HepG2 (cell line): Measurements from ENCODE around the gene DLG1.

Source experiments
- BORCS8-MEF2B ChIP-seq: sonication (generic); formaldehyde crosslinking; IDR thresholded peaks from 2 replicates; pipeline ENCODE4 v1.8.0; 2022; ENCODE audit warnings: mild to moderate bottlenecking, missing genetic modification reagents
- FOXK2 ChIP-seq: fragments of 450-650 bp; IDR thresholded peaks from 2 replicates; pipeline ENCODE4 v1.6.1; 2016
- GMEB2 ChIP-seq: IDR thresholded peaks from 2 replicates; pipeline ENCODE4 v1.6.1; 2016; ENCODE audit warnings: missing biosample characterization, missing genetic modification reagents, low read depth
- HES4 ChIP-seq: sonication (generic); formaldehyde crosslinking; IDR thresholded peaks from 2 replicates; pipeline ENCODE4 v1.9.0; 2021; ENCODE audit warnings: mild to moderate bottlenecking, missing genetic modification reagents, borderline replicate concordance
- MAF1 ChIP-seq: sonication (generic); formaldehyde crosslinking; IDR thresholded peaks from 2 replicates; pipeline ENCODE4 v1.5.0; 2020; ENCODE audit warnings: missing genetic modification reagents, borderline replicate concordance
- NPAS2 ChIP-seq: sonication (generic); formaldehyde crosslinking; IDR thresholded peaks from 2 replicates; pipeline ENCODE4 v1.8.0; 2022; ENCODE audit warnings: mild to moderate bottlenecking, missing genetic modification reagents, borderline replicate concordance
- POLR2A ChIP-seq, 2 experiments: IDR thresholded peaks; 2 replicates each; pipeline ENCODE4 v1.6.1; 2011; ENCODE audit warnings: low read depth in 2 of 2, low read length in 2 of 2, mild to moderate bottlenecking in 1 of 2, moderate library complexity in 1 of 2; ENCODE audit not compliant: insufficient read depth in 1 of 2
- SP1 ChIP-seq, 2 experiments: fragments of 450-650 bp in 1 of 2; sonication (generic) in 1 of 2; formaldehyde crosslinking in 1 of 2; IDR thresholded peaks; 2 replicates each; pipeline versions ENCODE4 v1.4.0 to v1.6.1; 2016 to 2020; ENCODE audit warnings: missing genetic modification reagents in 1 of 2
- SP4 ChIP-seq: sonication (generic); formaldehyde crosslinking; IDR thresholded peaks from 2 replicates; pipeline ENCODE4 v1.8.1; 2023; ENCODE audit warnings: mild to moderate bottlenecking, missing genetic modification reagents
- TAF1 ChIP-seq: sonication (generic); formaldehyde crosslinking; IDR thresholded peaks from 2 replicates; pipeline ENCODE4 v1.4.0; 2020; ENCODE audit warnings: missing genetic modification reagents
- ZBTB3 ChIP-seq: sonication (generic); formaldehyde crosslinking; IDR thresholded peaks from 2 replicates; pipeline ENCODE4 v1.4.0; 2020; ENCODE audit warnings: low read depth, mild to moderate bottlenecking, moderate library complexity, missing genetic modification reagents, borderline replicate concordance

GRCh38 chr3:197329382-197329781, 31.0 kb upstream of the DLG1 start:
- no peak for TF ChIP-seq NPAS2 (CRISPR knock-in tag)
- no peak for TF ChIP-seq TAF1
- TF ChIP-seq SP1 (IDR thresholded peaks at IDR 0.05) = no peak
- no peak for TF ChIP-seq SP1 (CRISPR knock-in tag; IDR thresholded peaks at IDR 0.05)
- no peak for TF ChIP-seq GMEB2 (CRISPR knock-in tag)
- no peak for TF ChIP-seq BORCS8-MEF2B (CRISPR knock-in tag)
- no peak for TF ChIP-seq SP4 (CRISPR knock-in tag)
- TF ChIP-seq HES4 (CRISPR knock-in tag) = no peak
- TF ChIP-seq MAF1 = no peak
- no peak for TF ChIP-seq FOXK2
- TF ChIP-seq ZBTB3 = no peak
- no peak for TF ChIP-seq POLR2A (IDR thresholded peaks at IDR 0.05; ENCODE audit: insufficient read depth in 1 of 2, low read depth in 2 of 2, low read length in 2 of 2)
